Measurements from ENCODE around the gene SERPINE1.

- no peak for TF ChIP-seq POLR2AphosphoS5 (IDR thresholded peaks at IDR 0.05; ENCODE audit: low read depth, low read length)
- TF ChIP-seq TAF1 (IDR thresholded peaks at IDR 0.05; ENCODE audit: borderline replicate concordance, insufficient read depth, low read length): no peak
- no peak for TF ChIP-seq SIN3A (IDR thresholded peaks at IDR 0.05; ENCODE audit: borderline replicate concordance, insufficient read depth, low read length)
Measured at GRCh38 chr7:101115215-101115614, 11.7 kb upstream of the SERPINE1 start.
